Mesenchymal stem cell (in vitro differentiated cells and primary cell): Measurements from ENCODE around the gene OTUD6A.

Source experiments
- DNase-seq: peaks from one replicate; pipeline ENCODE4 v3.0.0-alpha.2; 2013
- H2AFZ ChIP-seq: one replicate; pipeline ENCODE4 v1.6.1; 2013; ENCODE audit warnings: low read depth, mild to moderate bottlenecking, control low read depth, inconsistent platforms, low read length, moderate library complexity
- H2AK5ac ChIP-seq: 2 replicates; pipeline ENCODE4 v1.6.1; 2013; ENCODE audit warnings: low read length, moderate library complexity, mild to moderate bottlenecking, inconsistent platforms; ENCODE audit not compliant: severe bottlenecking
- H2BK120ac ChIP-seq: one replicate; pipeline ENCODE4 v1.6.1; 2013; ENCODE audit warnings: low read depth, mild to moderate bottlenecking, inconsistent platforms, low read length, moderate library complexity
- H2BK12ac ChIP-seq, 2 experiments: one replicate each; pipeline ENCODE4 v1.6.1; 2013; ENCODE audit warnings: inconsistent platforms in 2 of 2, low read length in 2 of 2, mild to moderate bottlenecking in 2 of 2, moderate library complexity in 2 of 2, control low read depth in 1 of 2
- H2BK15ac ChIP-seq: one replicate; pipeline ENCODE4 v1.6.1; 2013; ENCODE audit warnings: mild to moderate bottlenecking, low read depth, inconsistent platforms; ENCODE audit not compliant: poor library complexity, severe bottlenecking
- H2BK5ac ChIP-seq: 2 replicates; pipeline ENCODE4 v1.6.1; 2013; ENCODE audit warnings: low read depth, mild to moderate bottlenecking, low read length, control low read depth, inconsistent platforms; ENCODE audit not compliant: poor library complexity, severe bottlenecking
- H3K14ac ChIP-seq, 2 experiments: one replicate each; pipeline ENCODE4 v1.6.1; 2013; ENCODE audit warnings: inconsistent platforms in 2 of 2, low read length in 2 of 2, control low read depth in 1 of 2, mild to moderate bottlenecking in 1 of 2, moderate library complexity in 1 of 2
- H3K18ac ChIP-seq, 2 experiments: one replicate each; pipeline ENCODE4 v1.6.1; 2013; ENCODE audit warnings: inconsistent platforms in 2 of 2, low read length in 2 of 2, control low read depth in 1 of 2, low read depth in 1 of 2, mild to moderate bottlenecking in 1 of 2
- H3K23ac ChIP-seq, 2 experiments: one replicate each; pipeline ENCODE4 v1.6.1; 2013; ENCODE audit warnings: inconsistent platforms in 2 of 2, low read length in 2 of 2, mild to moderate bottlenecking in 2 of 2, moderate library complexity in 2 of 2, control low read depth in 1 of 2
- H3K27ac ChIP-seq: 2 replicates; pipeline ENCODE4 v1.5.1; 2013; ENCODE audit warnings: mild to moderate bottlenecking, moderate library complexity, low read length, control low read depth, inconsistent platforms; ENCODE audit not compliant: poor library complexity, severe bottlenecking
- H3K27me3 ChIP-seq, 2 experiments: 2 replicates each; pipeline versions ENCODE4 v1.6.1 to v1.7.0; 2013; ENCODE audit warnings: low read length in 2 of 2, mild to moderate bottlenecking in 2 of 2, moderate library complexity in 2 of 2, control low read depth in 1 of 2, inconsistent platforms in 1 of 2; ENCODE audit not compliant: control insufficient read depth in 1 of 2, insufficient read depth in 1 of 2
- H3K36me3 ChIP-seq, 2 experiments: 2 replicates each; pipeline versions ENCODE4 v1.6.1 to v1.7.0; 2013; ENCODE audit warnings: low read length in 2 of 2, control low read depth in 1 of 2, inconsistent platforms in 1 of 2, low read depth in 1 of 2, mild to moderate bottlenecking in 1 of 2; ENCODE audit not compliant: insufficient read depth in 2 of 2, control insufficient read depth in 1 of 2
- H3K4ac ChIP-seq, 2 experiments: one replicate each; pipeline ENCODE4 v1.6.1; 2013; ENCODE audit warnings: inconsistent platforms in 2 of 2, low read length in 2 of 2, mild to moderate bottlenecking in 2 of 2, moderate library complexity in 2 of 2, control low read depth in 1 of 2, low read depth in 1 of 2
- H3K4me1 ChIP-seq: 2 replicates; pipeline ENCODE4 v1.6.1; 2013; ENCODE audit warnings: low read depth, low read length, control low read depth; ENCODE audit not compliant: control insufficient read depth, insufficient read depth
- H3K4me2 ChIP-seq: 2 replicates; pipeline ENCODE4 v1.6.1; 2013; ENCODE audit warnings: low read length, mild to moderate bottlenecking, inconsistent platforms; ENCODE audit not compliant: poor library complexity, severe bottlenecking
- H3K4me3 ChIP-seq, 2 experiments: 2 replicates each; pipeline versions ENCODE4 v1.5.1 to v1.7.0; 2013; ENCODE audit warnings: low read length in 2 of 2, mild to moderate bottlenecking in 2 of 2, control low read depth in 1 of 2, low read depth in 1 of 2; ENCODE audit not compliant: insufficient read depth in 1 of 2
- H3K79me1 ChIP-seq: replicated peaks from 2 replicates; pipeline ENCODE4 v1.6.1; 2013; ENCODE audit warnings: mild to moderate bottlenecking, control low read depth, low read length, inconsistent platforms; ENCODE audit not compliant: poor library complexity, severe bottlenecking
- H3K9ac ChIP-seq: 2 replicates; pipeline ENCODE4 v1.7.0; 2013; ENCODE audit warnings: mild to moderate bottlenecking, low read length, moderate library complexity
- H3K9me3 ChIP-seq: 2 replicates; pipeline ENCODE4 v1.7.0; 2013; ENCODE audit warnings: mild to moderate bottlenecking, low read length; ENCODE audit not compliant: control insufficient read depth
- H4K8ac ChIP-seq: one replicate; pipeline ENCODE4 v1.6.1; 2013; ENCODE audit warnings: inconsistent platforms, mild to moderate bottlenecking, low read length, moderate library complexity
- H4K91ac ChIP-seq: one replicate; pipeline ENCODE4 v1.6.1; 2013; ENCODE audit warnings: mild to moderate bottlenecking, low read length, inconsistent platforms
- WGBS: methylation state at CpG from one replicate; pipeline ENCODE4 v1.1.7; 2013; ENCODE audit warnings: mixed read lengths; 5-methylcytosine and 5-hydroxymethylcytosine counted together

OTUD6A gene

DNA sequence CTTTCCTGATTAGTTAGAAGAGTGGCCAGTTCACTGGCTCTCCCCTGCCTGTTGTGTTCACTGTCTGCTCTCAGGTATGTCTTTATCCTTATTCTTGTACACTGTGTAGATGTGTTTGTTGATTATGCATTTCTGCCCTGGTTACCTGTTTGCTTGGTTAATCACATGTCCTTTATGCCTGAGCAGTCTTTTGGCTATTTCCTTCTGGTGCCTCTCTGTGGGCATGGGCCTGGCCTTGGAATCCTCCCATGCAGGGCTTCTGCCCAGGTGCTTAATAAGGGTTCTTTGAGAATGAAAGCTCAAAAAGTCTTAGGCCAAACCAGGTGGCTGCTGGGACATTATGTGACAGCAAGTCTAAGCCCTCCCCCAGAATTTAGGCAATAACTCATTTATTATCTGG is 26.5 kb downstream of the OTUD6A start:
- H3K4me1 ChIP-seq: no peaks in the 10 kb centered on the region
- no peak overlapping the region for H3K4me3 ChIP-seq
- no peak overlapping the region for H3K9ac ChIP-seq
- H2BK12ac ChIP-seq: no peak overlapping the region
- H2BK120ac ChIP-seq: no peak overlapping the region
- no peak overlapping the region for H4K91ac ChIP-seq
- H2AK5ac ChIP-seq: no peak overlapping the region
- no peaks in the 10 kb centered on the region for H3K9me3 ChIP-seq
- H4K8ac ChIP-seq: no peak overlapping the region
- no peak overlapping the region for H3K14ac ChIP-seq
- peaks cover 0 to 17% of the 10 kb centered on the region in 2 experiments for H3K27me3 ChIP-seq
- H3K4me2 ChIP-seq: no peak overlapping the region
- H3K23ac ChIP-seq: no peak overlapping the region
- no peak overlapping the region for H2BK15ac ChIP-seq
- H3K27ac ChIP-seq: no peak overlapping the region
- H3K36me3 ChIP-seq: no peaks in the 10 kb centered on the region
- H3K79me1 ChIP-seq: no peaks in the 10 kb centered on the region
- no peak overlapping the region for H3K4ac ChIP-seq
- no peak overlapping the region for H2AFZ ChIP-seq
- H2BK5ac ChIP-seq: no peak overlapping the region
- no peak for DNase-seq
- H3K18ac ChIP-seq: no peak overlapping the region

DNA sequence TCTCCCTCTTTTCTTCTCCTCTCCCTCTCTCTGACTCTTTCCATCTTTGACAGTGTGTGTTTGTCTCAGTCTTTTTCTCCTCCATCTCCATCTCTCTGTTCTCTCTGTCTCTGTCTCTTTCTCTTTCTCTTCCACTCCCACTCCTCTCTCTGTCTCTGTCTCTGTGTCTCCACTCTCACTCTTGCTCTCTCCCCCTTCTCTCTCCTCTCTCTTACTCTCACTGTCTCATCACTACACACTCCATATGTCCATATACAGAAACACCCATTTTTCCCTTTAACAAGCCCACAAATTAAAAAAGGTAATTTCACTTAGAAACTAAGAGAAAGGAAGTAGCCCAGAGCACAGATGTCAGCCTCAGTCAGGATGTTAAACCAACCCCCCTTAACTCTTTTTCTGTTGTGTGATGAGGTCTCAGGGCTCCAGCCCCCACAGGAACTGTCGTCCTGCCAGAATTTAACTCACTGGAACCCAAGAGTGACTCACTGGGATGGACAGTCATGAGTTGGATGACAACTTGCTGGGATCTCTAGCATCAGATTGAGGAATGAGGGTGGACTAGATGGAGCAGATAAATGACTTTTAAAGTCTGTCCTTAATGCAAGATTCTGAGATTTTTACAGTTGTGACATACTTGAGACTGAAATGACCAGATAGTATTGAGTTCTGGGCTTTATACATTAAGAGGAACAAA is 27.5 kb downstream of the OTUD6A start:
- Histone ChIP-seq H2BK120ac (no peak overlapping the region), H3K36me3 (no peaks in the 10 kb centered on the region), H3K27ac (no peak overlapping the region), H4K91ac (no peak overlapping the region), H2BK15ac (no peak overlapping the region), H2BK12ac (no peak overlapping the region), H2AFZ (no peak overlapping the region), H2BK5ac (no peak overlapping the region), H3K14ac (no peak overlapping the region), H3K79me1 (no peaks in the 10 kb centered on the region), H3K4ac (no peak overlapping the region), H3K23ac (no peak overlapping the region), H2AK5ac (no peak overlapping the region), H3K18ac (no peak overlapping the region), H3K4me3 (no peak overlapping the region), H3K4me2 (no peak overlapping the region), H4K8ac (no peak overlapping the region), H3K4me1 (no peaks in the 10 kb centered on the region), H3K27me3 (peaks cover 0 to 11% of the 10 kb centered on the region in 2 experiments), H3K9me3 (no peaks in the 10 kb centered on the region), H3K9ac (no peak overlapping the region)
- 0% methylated on average over 1 of the region's 1 CpG for WGBS
- DNase-seq: peak; percentile 0

DNA sequence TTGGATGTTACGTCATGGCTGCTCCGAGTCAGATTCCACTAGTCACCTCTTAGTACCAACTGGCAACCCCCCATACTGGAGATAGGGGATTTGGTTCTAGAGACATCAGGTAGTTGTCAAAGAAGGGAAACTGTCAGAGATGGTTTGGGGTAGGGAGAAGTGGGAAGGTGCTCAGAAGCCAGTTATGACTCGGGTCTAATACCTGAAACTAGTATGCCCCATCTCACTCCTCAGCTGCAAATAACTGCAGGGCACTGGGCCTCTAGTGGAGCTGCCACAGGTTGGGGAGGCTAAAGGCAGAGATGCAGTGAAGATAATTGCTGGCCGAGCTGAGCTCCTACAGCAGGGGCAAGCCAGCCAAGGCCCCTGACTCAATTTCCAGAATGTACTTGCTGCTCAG is 30.0 kb downstream of the OTUD6A start:
- no peak overlapping the region for H3K27ac ChIP-seq
- H2BK15ac ChIP-seq: no peak overlapping the region
- H3K23ac ChIP-seq: no peak overlapping the region
- H3K36me3 ChIP-seq: no peaks in the 10 kb centered on the region
- no peaks in the 10 kb centered on the region for H3K4me1 ChIP-seq
- WGBS: 50% methylated on average over 1 of the region's 4 CpGs
- no peak overlapping the region for H2BK5ac ChIP-seq
- no peak for DNase-seq
- H3K27me3 ChIP-seq: peaks cover 0 to 22% of the 10 kb centered on the region in 2 experiments
- no peak overlapping the region for H3K14ac ChIP-seq
- H4K8ac ChIP-seq: no peak overlapping the region
- H3K9me3 ChIP-seq: no peaks in the 10 kb centered on the region
- H3K4me2 ChIP-seq: no peak overlapping the region
- no peak overlapping the region for H4K91ac ChIP-seq
- no peak overlapping the region for H3K4me3 ChIP-seq
- H3K9ac ChIP-seq: no peak overlapping the region
- no peaks in the 10 kb centered on the region for H3K79me1 ChIP-seq
- H3K18ac ChIP-seq: no peak overlapping the region
- H2AK5ac ChIP-seq: no peak overlapping the region
- no peak overlapping the region for H2BK12ac ChIP-seq
- no peak overlapping the region for H2BK120ac ChIP-seq
- no peak overlapping the region for H2AFZ ChIP-seq
- H3K4ac ChIP-seq: no peak overlapping the region

DNA sequence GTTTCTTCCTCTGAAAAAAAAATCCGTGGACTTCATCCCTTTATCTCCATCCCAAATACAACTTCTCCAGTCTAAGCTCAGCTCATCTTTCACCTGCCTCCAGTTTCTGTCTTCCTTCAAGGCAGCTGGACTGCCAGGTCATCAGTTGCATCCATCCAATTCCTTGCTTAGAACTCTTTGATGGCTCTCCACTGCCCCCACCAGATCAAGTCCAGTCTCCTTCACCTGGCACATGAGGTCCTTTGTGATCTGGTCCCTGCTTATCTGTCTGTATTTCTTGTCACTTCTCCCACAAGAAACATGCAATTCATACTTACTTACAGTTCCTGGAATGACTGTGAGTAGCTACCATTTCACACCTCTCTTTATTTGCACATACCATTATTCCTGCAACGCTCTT is 33.8 kb downstream of the OTUD6A start:
- no peak overlapping the region for H3K14ac ChIP-seq
- H2AK5ac ChIP-seq: no peak overlapping the region
- DNase-seq: no peak
- no peak overlapping the region for H3K4ac ChIP-seq
- H4K8ac ChIP-seq: no peak overlapping the region
- no peaks in the 10 kb centered on the region for H3K9me3 ChIP-seq
- H3K18ac ChIP-seq: no peak overlapping the region
- no peak overlapping the region for H2BK120ac ChIP-seq
- peaks cover 0 to 19% of the 10 kb centered on the region in 2 experiments for H3K27me3 ChIP-seq
- H3K36me3 ChIP-seq: no peaks in the 10 kb centered on the region
- H3K4me2 ChIP-seq: no peak overlapping the region
- 57% methylated on average over 2 of the region's 2 CpGs for WGBS
- H3K4me3 ChIP-seq: no peak overlapping the region
- H3K79me1 ChIP-seq: no peaks in the 10 kb centered on the region
- no peak overlapping the region for H2BK15ac ChIP-seq
- no peak overlapping the region for H4K91ac ChIP-seq
- H2AFZ ChIP-seq: no peak overlapping the region
- no peak overlapping the region for H2BK5ac ChIP-seq
- H3K9ac ChIP-seq: no peak overlapping the region
- no peaks in the 10 kb centered on the region for H3K4me1 ChIP-seq
- no peak overlapping the region for H3K27ac ChIP-seq
- no peak overlapping the region for H3K23ac ChIP-seq
- H2BK12ac ChIP-seq: no peak overlapping the region
